Neural cell (in vitro differentiated cells): ENCODE data around the gene SPSB4. TPM values are rescaled to one million over a fixed set of nuclear protein-coding genes. Genes with fewer than 3 reads are reported as not detected.

Source experiments
- H2AFZ ChIP-seq: fragments of 200-600, 300-800 bp; sonication (generic), shearing (Covaris generic); 2 replicates; pipeline ENCODE4 v1.6.0; 2014; ENCODE audit warnings: low read depth, mild to moderate bottlenecking, antibody characterized with exemption, low read length, moderate library complexity
- H3F3A ChIP-seq: fragments of 200-600 bp; shearing (Covaris generic); 2 replicates; pipeline ENCODE4 v1.6.1; 2016; ENCODE audit warnings: mild to moderate bottlenecking, moderate library complexity, mixed read lengths, antibody characterized with exemption, low read length; ENCODE audit not compliant: insufficient read depth, poor library complexity, severe bottlenecking
- H3K27ac ChIP-seq: fragments of 200-600, 300-800 bp; sonication (generic), shearing (Covaris generic); 2 replicates; pipeline ENCODE4 v1.5.1; 2014; ENCODE audit warnings: mild to moderate bottlenecking, low read length, moderate library complexity
- H3K27me3 ChIP-seq: fragments of 300-800, 200-600 bp; sonication (generic), shearing (Covaris generic); 2 replicates; pipeline ENCODE4 v1.6.0; 2014; ENCODE audit warnings: mild to moderate bottlenecking, low read depth, low read length, moderate library complexity; ENCODE audit not compliant: insufficient read depth
- H3K36me3 ChIP-seq: fragments of 300-800, 200-600 bp; sonication (generic), shearing (Covaris generic); 2 replicates; pipeline ENCODE4 v1.5.1; 2014; ENCODE audit warnings: mild to moderate bottlenecking, antibody characterized with exemption, low read length, moderate library complexity; ENCODE audit not compliant: insufficient read depth
- H3K4me2 ChIP-seq: fragments of 300-800, 200-600 bp; sonication (generic), shearing (Covaris generic); 2 replicates; pipeline ENCODE4 v1.6.0; 2014; ENCODE audit warnings: mild to moderate bottlenecking, low read length
- H3K4me3 ChIP-seq: fragments of 300-800, 200-600 bp; sonication (generic), shearing (Covaris generic); 2 replicates; pipeline ENCODE4 v1.5.1; 2014; ENCODE audit warnings: mild to moderate bottlenecking, low read length, moderate library complexity
- H3K79me2 ChIP-seq: fragments of 200-600 bp; shearing (Covaris generic); replicated peaks from 2 replicates; pipeline ENCODE4 v1.6.0; 2014; ENCODE audit warnings: mild to moderate bottlenecking, low read length, moderate library complexity; ENCODE audit not compliant: insufficient read depth
- H3K9ac ChIP-seq: fragments of 300-800, 200-600 bp; sonication (generic), shearing (Covaris generic); 2 replicates; pipeline ENCODE4 v1.6.1; 2016; ENCODE audit warnings: mild to moderate bottlenecking, low read length, mixed read lengths
- H3K9me2 ChIP-seq: fragments of 200-600 bp; shearing (Covaris generic); 2 replicates; pipeline ENCODE4 v1.6.1; 2016; ENCODE audit warnings: mild to moderate bottlenecking, low read length, mixed read lengths; ENCODE audit not compliant: insufficient read depth
- H3K9me3 ChIP-seq: fragments of 200-600, 300-800 bp; sonication (generic), shearing (Covaris generic); 2 replicates; pipeline ENCODE4 v1.6.1; 2016; ENCODE audit warnings: mild to moderate bottlenecking, mixed run types, low read length, moderate library complexity, mixed read lengths
- H4K20me1 ChIP-seq: fragments of 200-600 bp; shearing (Covaris generic); 2 replicates; pipeline ENCODE4 v1.6.1; 2016; ENCODE audit warnings: mild to moderate bottlenecking, mixed run types; ENCODE audit not compliant: insufficient read depth
- EP300 ChIP-seq: fragments of 450-650 bp; conservative IDR thresholded peaks from 2 replicates; pipeline ENCODE4 v1.6.1; 2014; ENCODE audit warnings: antibody characterized with exemption, mild to moderate bottlenecking, moderate library complexity; ENCODE audit not compliant: poor library complexity, severe bottlenecking
- EZH2 ChIP-seq: fragments of 200-600, 300-800 bp; shearing (Covaris generic), sonication (generic); IDR thresholded peaks from 2 replicates; pipeline ENCODE4 v1.6.1; 2014; ENCODE audit warnings: antibody characterized with exemption, low read length, borderline replicate concordance, mild to moderate bottlenecking; ENCODE audit not compliant: insufficient read depth, poor library complexity, severe bottlenecking
- MXI1 ChIP-seq: fragments of 450-650 bp; conservative IDR thresholded peaks from 2 replicates; pipeline ENCODE4 v1.6.1; 2014; ENCODE audit warnings: antibody characterized with exemption, mild to moderate bottlenecking; ENCODE audit not compliant: poor library complexity, severe bottlenecking
- POLR2AphosphoS5 ChIP-seq: IDR thresholded peaks from 2 replicates; pipeline ENCODE4 v1.6.1; 2012
- RAD21 ChIP-seq: fragments of 450-650 bp; conservative IDR thresholded peaks from 2 replicates; pipeline ENCODE4 v1.6.1; 2014; ENCODE audit warnings: antibody characterized with exemption, mild to moderate bottlenecking, moderate library complexity
- SMC3 ChIP-seq: fragments of 450-650 bp; conservative IDR thresholded peaks from 2 replicates; pipeline ENCODE4 v1.6.1; 2014; ENCODE audit warnings: antibody characterized with exemption, mild to moderate bottlenecking, moderate library complexity; ENCODE audit not compliant: poor library complexity
- TAF1 ChIP-seq: IDR thresholded peaks from 2 replicates; pipeline ENCODE4 v1.6.1; 2012; ENCODE audit warnings: low read depth
- polyA plus RNA-seq: library from polyadenylated mRNA; depleted of rRNA; stranded (reverse); fragments of >200 nt; gene quantifications from 2 replicates; pipeline ENCODE4 v1.2.3, GENCODE V29; 2014
- TF ChIP-seq, protein P1 (sequence below): fragments of 450-650 bp; IDR thresholded peaks from 2 replicates; pipeline ENCODE4 v1.5.1; 2014; ENCODE audit warnings: antibody characterized with exemption, mild to moderate bottlenecking, moderate library complexity; ENCODE audit not compliant: poor library complexity, severe bottlenecking
- TF ChIP-seq, protein P2 (sequence below): IDR thresholded peaks from 2 replicates; pipeline ENCODE4 v1.6.1; 2012; ENCODE audit warnings: borderline replicate concordance

The SPSB4 gene
- polyA plus RNA-seq, 1 donor from 2014 or later = 6.1 TPM

DNA sequence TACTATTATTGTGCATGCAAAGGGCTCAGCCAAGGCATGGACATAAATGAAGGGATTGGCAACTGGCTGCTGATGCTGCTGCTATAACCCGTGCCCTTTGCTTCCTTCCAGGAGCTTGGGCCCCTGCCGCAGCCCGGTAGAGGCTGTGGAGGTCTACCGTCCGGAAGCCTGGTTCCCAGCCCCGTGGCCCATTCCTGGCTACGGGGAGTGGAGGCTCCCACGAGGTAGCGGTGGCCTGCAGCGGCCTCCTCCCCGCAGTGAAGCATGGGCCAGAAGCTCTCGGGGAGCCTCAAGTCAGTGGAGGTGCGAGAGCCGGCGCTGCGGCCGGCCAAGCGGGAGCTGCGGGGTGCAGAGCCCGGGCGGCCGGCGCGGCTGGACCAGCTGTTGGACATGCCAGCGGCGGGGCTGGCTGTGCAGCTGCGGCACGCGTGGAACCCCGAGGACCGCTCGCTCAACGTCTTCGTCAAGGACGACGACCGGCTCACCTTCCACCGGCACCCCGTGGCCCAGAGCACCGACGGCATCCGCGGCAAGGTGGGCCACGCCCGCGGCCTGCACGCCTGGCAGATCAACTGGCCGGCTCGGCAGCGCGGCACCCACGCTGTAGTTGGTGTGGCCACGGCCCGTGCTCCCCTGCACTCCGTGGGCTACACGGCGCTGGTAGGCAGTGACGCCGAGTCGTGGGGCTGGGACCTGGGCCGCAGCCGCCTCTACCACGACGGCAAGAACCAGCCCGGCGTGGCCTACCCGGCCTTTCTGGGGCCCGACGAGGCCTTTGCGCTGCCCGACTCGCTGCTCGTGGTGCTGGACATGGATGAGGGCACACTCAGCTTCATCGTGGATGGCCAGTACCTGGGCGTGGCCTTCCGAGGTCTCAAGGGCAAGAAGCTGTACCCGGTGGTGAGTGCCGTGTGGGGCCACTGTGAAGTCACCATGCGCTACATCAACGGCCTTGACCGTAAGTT, 15.0 kb downstream of the SPSB4 start:
- Histone ChIP-seq H3F3A (no peaks in the 10 kb centered on the region), H2AFZ (no peak overlapping the region)

DNA sequence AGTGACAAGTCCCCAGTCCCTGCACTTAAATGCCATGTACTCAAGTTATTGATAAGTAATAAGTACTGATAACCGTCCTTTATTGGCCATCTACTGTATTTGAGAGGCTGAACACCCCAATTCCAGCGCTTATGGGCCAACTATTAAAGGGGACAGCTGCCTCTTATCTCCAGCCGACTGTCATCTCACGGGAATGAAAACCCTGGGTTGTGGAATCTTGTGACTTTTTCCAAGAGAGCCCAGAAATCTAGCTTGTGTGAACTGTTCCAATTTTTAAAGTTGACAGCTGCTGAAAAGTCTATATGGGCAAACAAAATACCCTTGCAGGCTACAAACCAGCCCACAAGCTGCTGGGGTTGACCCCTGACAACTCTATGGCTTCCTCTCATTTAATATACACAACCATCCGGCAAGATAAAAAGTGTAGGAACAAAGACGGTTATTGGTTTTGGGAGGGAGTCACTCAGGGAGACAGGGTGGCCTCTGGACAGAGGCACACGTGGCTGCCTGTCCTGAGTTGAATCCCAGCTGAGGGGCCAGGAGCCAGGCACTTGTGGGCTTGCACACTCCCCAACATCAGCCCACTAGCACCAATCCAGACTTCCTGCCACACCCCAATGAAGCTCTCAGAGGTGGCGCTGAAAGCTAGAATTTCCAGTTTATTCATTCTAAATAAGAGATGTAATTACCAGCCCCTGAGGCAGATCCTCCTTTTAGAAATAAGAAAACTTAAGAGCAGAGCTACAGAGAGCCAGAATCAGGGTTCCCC, 16.2 kb downstream of the SPSB4 start:
- Histone ChIP-seq H3F3A (no peaks in the 10 kb centered on the region), H3K9me3 (no peaks in the 10 kb centered on the region), H3K4me3 (no peak overlapping the region), H3K79me2 (no peaks in the 10 kb centered on the region), H3K27ac (no peak overlapping the region), H4K20me1 (no peaks in the 10 kb centered on the region), H3K27me3 (no peaks in the 10 kb centered on the region), H3K9ac (no peak overlapping the region), H2AFZ (no peak overlapping the region), H3K36me3 (no peaks in the 10 kb centered on the region), H3K4me2 (no peak overlapping the region), H3K9me2 (no peaks in the 10 kb centered on the region)
- no peak for TF ChIP-seq SMC3
- TF ChIP-seq TAF1 = no peak
- no peak for TF ChIP-seq RAD21
- TF ChIP-seq, protein P1, sequence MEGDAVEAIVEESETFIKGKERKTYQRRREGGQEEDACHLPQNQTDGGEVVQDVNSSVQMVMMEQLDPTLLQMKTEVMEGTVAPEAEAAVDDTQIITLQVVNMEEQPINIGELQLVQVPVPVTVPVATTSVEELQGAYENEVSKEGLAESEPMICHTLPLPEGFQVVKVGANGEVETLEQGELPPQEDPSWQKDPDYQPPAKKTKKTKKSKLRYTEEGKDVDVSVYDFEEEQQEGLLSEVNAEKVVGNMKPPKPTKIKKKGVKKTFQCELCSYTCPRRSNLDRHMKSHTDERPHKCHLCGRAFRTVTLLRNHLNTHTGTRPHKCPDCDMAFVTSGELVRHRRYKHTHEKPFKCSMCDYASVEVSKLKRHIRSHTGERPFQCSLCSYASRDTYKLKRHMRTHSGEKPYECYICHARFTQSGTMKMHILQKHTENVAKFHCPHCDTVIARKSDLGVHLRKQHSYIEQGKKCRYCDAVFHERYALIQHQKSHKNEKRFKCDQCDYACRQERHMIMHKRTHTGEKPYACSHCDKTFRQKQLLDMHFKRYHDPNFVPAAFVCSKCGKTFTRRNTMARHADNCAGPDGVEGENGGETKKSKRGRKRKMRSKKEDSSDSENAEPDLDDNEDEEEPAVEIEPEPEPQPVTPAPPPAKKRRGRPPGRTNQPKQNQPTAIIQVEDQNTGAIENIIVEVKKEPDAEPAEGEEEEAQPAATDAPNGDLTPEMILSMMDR = no peak
- TF ChIP-seq, protein P2, sequence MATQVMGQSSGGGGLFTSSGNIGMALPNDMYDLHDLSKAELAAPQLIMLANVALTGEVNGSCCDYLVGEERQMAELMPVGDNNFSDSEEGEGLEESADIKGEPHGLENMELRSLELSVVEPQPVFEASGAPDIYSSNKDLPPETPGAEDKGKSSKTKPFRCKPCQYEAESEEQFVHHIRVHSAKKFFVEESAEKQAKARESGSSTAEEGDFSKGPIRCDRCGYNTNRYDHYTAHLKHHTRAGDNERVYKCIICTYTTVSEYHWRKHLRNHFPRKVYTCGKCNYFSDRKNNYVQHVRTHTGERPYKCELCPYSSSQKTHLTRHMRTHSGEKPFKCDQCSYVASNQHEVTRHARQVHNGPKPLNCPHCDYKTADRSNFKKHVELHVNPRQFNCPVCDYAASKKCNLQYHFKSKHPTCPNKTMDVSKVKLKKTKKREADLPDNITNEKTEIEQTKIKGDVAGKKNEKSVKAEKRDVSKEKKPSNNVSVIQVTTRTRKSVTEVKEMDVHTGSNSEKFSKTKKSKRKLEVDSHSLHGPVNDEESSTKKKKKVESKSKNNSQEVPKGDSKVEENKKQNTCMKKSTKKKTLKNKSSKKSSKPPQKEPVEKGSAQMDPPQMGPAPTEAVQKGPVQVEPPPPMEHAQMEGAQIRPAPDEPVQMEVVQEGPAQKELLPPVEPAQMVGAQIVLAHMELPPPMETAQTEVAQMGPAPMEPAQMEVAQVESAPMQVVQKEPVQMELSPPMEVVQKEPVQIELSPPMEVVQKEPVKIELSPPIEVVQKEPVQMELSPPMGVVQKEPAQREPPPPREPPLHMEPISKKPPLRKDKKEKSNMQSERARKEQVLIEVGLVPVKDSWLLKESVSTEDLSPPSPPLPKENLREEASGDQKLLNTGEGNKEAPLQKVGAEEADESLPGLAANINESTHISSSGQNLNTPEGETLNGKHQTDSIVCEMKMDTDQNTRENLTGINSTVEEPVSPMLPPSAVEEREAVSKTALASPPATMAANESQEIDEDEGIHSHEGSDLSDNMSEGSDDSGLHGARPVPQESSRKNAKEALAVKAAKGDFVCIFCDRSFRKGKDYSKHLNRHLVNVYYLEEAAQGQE = no peak
- TF ChIP-seq EZH2 = no peak

More for the DNA sequence above, 15.0 kb downstream of the SPSB4 start:
- H3K9me2 ChIP-seq = no peaks in the 10 kb centered on the region
- no peak overlapping the region for H3K9ac ChIP-seq
- H3K4me2 ChIP-seq = no peak overlapping the region
- peaks cover 2% of the 10 kb centered on the region for H3K79me2 ChIP-seq
- H3K27ac ChIP-seq = no peak overlapping the region
- H3K27me3 ChIP-seq = no peaks in the 10 kb centered on the region
- no peaks in the 10 kb centered on the region for H3K9me3 ChIP-seq
- no peaks in the 10 kb centered on the region for H3K36me3 ChIP-seq
- TF ChIP-seq, protein P2 = no peak
- TF ChIP-seq TAF1 = no peak
- TF ChIP-seq EP300 = no peak
- no peak for TF ChIP-seq MXI1
- TF ChIP-seq RAD21 = no peak
- TF ChIP-seq POLR2AphosphoS5 = no peak
- TF ChIP-seq EZH2 = no peak
- TF ChIP-seq SMC3 = no peak
- TF ChIP-seq, protein P1 = no peak
- H4K20me1 ChIP-seq = no peaks in the 10 kb centered on the region
- H3K4me3 ChIP-seq = no peak overlapping the region
